ENCODE results near the gene ANAPC1. TPM values are rescaled to one million over a fixed set of nuclear protein-coding genes. Genes with fewer than 3 reads are reported as not detected.
"Not testable (repeated sequence)": the region's sequence is repeated elsewhere in the genome, so short reads cannot be mapped to it uniquely, and the experiment has no call there.

Gene ANAPC1
- total RNA-seq, 1 donor = 54.8 TPM

DNA sequence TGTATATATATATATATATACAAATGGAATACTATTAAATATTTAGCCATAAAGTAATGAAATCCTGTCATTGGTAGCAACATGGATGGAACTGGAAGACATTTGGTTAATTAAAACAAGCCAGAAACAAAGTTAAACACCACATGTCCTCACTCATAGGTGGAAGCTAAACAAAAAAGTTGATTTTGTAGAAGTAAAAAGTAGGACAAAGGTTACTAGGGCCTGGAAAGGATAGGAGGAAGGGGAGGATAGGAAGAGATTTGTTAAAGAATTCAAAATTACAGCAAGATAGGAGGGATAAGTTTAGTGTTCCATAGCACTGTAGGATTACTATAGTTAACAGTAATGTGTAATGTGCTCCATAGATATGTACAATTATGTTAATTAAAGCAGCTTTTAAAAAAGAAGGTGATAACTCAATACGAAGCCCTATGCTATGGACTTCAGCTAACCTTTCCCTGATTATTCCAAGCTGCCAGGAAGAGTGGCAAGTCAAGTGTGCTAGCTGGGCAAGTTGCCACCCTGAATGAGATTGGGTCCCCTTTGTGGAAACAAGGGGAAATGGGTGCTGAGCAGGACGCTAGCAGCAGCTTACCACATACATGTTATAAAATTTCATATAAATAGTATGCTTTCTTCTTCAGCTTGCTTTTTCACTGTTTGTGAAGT lies 26.8 kb upstream of the ANAPC1 start:
- DNase-seq (ENCODE audit: low read depth) = no peak
- TF ChIP-seq, protein P1, sequence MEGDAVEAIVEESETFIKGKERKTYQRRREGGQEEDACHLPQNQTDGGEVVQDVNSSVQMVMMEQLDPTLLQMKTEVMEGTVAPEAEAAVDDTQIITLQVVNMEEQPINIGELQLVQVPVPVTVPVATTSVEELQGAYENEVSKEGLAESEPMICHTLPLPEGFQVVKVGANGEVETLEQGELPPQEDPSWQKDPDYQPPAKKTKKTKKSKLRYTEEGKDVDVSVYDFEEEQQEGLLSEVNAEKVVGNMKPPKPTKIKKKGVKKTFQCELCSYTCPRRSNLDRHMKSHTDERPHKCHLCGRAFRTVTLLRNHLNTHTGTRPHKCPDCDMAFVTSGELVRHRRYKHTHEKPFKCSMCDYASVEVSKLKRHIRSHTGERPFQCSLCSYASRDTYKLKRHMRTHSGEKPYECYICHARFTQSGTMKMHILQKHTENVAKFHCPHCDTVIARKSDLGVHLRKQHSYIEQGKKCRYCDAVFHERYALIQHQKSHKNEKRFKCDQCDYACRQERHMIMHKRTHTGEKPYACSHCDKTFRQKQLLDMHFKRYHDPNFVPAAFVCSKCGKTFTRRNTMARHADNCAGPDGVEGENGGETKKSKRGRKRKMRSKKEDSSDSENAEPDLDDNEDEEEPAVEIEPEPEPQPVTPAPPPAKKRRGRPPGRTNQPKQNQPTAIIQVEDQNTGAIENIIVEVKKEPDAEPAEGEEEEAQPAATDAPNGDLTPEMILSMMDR (IDR thresholded peaks at IDR 0.05; ENCODE audit: insufficient read depth, low read depth, low read length) = no peak

DNA sequence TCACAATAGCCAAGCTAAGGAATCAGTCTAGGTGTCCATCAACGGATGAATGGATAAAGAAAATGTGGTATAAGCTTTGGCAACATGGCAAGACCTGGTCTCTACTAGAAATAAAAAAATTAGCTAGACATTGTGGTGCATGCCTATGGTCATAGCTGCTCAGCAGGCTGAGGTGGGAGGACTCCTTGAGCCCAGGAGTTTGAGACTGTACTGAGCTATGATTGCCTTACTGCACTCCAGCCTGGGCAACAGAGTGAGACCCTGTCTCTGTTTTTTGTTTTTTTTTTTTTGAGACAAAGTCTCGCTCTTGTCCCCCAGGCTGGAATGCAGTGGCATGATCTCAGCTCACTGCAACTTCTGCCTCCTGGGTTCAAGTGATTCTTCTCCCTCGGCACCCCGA lies 26.0 kb upstream of the ANAPC1 start:
- not testable (repeated sequence) for DNase-seq (ENCODE audit: low read depth); H3K4me3 ChIP-seq (ENCODE audit: low read depth, low read length)

More for the DNA sequence above, 26.8 kb upstream of the ANAPC1 start:
- H3K4me3 ChIP-seq (ENCODE audit: low read depth, low read length) = no peak overlapping the region

DNA sequence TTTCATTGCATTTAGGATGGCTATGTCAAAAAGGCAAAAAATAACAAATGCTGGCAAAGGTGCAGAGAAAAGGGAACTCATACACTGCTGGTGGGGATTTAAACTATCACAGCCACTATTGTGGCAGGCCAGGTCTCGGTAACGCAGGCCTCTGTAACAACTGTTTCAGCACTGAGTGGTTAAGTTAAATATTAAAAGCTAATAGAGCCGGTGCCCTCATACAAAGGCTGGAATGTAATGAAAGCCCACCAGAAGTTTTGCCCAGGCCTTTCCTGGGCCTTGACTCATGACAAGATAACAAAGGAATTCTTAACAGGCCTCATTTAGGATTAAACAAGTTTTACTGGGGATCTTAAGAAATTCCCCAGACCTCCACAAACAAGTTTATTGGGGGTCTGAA lies 25.1 kb upstream of the ANAPC1 start:
- no peak overlapping the region for H3K4me3 ChIP-seq (ENCODE audit: low read depth, low read length)
- TF ChIP-seq, protein P1 (IDR thresholded peaks at IDR 0.05; ENCODE audit: insufficient read depth, low read depth, low read length) = no peak
- no peak for DNase-seq (ENCODE audit: low read depth)

DNA sequence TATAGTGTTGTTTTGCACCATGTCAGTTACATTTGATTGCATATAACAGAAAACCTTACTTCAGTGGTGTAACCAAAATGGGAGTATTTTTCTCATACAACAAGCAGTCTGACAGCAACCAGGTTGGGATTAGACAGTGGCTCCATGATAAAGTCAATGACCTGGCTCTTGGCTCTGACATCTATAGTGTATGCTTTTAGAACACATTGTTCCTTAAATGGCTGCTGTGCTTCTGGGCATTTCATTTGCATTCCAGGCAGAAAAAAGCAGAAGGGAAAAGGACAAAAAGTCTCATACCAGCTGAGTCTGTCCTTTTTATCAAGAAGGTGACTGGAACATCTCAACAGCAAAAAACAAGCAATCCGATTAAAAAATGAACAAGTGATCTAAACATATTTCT lies 24.6 kb upstream of the ANAPC1 start:
- no peak for DNase-seq (ENCODE audit: low read depth)
- TF ChIP-seq, protein P1 (IDR thresholded peaks at IDR 0.05; ENCODE audit: insufficient read depth, low read depth, low read length) = no peak
- H3K4me3 ChIP-seq (ENCODE audit: low read depth, low read length) = no peak overlapping the region

DNA sequence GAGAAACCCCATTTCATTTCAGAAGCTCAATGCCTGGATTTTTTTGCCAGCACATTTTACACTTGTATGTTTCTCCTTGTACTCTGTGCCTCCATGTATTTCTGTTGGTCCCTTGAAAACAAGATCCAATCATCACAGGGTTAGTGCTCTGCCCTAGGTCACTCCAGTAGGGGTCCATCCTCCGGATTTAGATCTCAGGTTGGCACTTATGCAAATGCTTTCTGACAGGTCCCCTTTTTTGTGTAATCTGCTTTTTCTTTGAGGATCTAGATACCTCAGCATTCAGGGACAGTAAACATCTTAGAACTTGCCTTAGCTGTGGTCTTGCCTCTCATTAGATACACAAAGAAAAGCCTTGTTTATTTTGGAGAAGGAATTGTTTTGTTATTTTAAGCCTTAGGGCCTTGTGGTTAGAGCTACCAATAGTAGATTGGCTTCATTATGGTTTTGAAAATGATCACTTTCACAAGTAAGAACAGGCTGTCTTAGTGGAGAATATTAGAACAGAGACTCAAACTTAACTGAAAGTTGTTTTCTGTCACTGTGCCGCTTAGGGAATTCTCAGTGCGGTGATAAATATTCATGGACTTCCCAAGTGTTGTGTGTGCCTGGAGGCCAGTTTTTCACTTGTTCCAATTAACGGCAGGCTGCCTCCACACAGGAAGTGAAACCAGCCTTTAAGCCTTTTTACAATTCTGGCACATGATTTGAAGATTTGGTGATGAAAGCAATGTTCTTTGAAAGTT lies 22.2 kb upstream of the ANAPC1 start:
- peak; percentile 57 for DNase-seq (ENCODE audit: low read depth)
- no peak overlapping the region for H3K4me3 ChIP-seq (ENCODE audit: low read depth, low read length)
- TF ChIP-seq, protein P1 (IDR thresholded peaks at IDR 0.05; ENCODE audit: insufficient read depth, low read depth, low read length) = no peak

DNA sequence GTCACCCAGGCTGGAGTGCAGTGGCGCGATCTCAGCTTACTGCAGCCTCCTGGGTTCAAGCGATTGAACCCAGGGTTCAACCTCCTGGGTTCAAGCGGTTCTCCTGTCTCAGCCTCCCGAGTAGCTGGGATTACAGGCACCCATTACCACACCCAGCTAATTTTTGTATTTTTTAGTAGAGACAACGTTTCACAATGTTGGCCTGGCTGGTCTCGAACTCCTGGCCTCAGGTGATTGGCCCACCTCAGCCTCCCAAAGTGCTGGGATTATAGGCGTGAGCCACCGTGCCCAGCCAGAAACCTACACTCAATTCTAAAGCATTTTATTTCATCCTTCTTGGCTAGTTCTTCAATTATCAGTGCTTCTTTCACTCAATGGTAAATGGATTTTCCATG lies 21.5 kb upstream of the ANAPC1 start:
- H3K4me3 ChIP-seq (ENCODE audit: low read depth, low read length); DNase-seq (ENCODE audit: low read depth): not testable (repeated sequence)

DNA sequence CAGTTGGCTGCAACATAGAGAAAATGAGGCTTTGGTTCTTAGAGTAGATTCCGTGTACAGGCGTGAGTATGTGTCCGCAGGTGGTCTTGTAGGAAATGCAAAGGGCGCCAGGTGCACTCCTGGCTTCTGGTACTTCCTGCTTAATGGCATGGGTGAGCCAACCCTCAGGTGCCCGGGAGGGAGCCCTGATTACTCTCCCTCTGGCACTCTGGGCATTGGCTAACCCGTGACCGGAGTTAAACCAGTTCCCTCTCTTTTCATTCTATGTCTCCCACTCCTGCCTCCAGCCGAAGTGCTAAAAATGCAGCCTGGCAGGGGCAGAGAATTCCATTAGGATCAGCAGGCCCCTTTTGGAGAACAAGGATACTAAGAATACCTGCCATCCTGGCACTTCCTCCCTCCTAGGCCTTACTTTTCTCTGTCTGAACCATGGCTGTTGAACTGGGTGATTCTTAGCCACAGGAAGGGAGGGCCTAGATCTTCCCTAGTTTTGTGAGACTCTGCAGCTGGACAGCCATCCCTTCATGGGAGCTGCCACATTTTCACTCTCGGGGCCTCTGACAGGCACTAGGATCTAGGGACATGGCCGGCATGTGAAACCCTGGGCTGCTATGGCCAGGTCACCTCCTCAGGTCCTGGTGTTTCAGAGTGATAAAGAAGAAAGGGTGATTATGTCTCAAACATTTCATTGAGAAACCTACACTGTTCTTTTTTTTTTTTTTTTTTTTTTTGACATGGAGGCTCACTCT lies 20.9 kb upstream of the ANAPC1 start:
- TF ChIP-seq, protein P1 (IDR thresholded peaks at IDR 0.05; ENCODE audit: insufficient read depth, low read depth, low read length) = no peak
- H3K4me3 ChIP-seq (ENCODE audit: low read depth, low read length) = no peak overlapping the region
- DNase-seq (ENCODE audit: low read depth) = no peak

Data from fibroblast of villous mesenchyme (primary cell).